NOMO-1 treated with dmso at 0.1 percent for 144 hours (cell line): ENCODE measurements around the gene NLRP10.

ENCODE experiments used
- DNase-seq: peaks from one replicate; lab custom pipeline; 2025; ENCODE audit not compliant: unreplicated experiment; lab: John Stamatoyannopoulos, UW

The NLRP10 gene

DNA sequence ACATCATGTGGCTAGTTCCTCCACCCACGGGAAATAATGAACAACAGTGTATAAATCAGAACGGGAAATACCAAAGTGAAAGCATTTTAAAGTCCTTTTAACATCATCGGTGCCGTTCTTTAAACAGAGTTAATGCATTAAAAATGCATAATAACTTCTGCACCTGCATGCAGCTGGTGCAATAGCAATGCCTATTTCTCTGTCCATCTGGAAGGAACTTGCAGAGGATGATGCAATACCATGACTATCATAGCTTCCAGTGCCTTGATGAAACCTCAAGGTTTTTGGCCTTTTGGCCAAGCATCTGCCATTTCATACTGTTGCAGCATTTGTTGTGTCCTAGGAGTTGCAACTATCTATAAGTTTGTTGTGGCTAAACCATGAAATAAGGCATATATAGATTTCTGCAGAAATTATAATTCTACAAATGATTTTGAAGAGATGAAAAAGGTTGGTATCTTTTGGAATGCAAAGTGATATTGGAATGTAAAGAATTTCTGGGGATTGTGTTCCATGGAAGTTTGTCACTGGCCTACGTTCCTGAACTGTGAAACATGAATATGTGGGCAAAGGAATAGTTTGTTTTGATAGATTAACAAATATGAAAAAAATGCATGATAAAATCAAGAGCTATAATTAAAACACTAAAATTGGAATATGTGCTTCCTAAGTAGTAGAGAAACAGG is 12.1 kb upstream of the NLRP10 start:
- no peak for DNase-seq

DNA sequence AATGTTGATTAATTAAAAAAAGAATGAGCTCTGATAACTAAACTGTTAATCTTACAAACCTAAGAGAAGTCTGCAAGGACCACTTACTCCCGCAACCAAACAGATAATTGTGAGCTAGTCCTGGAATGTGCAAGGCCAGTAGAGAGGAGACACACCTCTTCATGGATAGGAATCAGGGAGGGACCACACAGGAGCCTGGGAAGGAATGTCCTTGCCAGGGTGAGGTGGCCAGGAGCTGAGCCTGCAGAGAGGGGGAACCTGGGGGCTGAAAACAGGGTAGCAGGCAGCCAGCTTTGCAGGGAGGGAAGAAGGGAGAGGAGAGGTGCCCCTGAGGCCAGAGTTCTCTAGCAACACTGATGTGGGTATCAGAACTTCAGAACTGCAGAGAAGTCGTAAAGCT is 9.4 kb upstream of the NLRP10 start:
- DNase-seq: no peak

DNA sequence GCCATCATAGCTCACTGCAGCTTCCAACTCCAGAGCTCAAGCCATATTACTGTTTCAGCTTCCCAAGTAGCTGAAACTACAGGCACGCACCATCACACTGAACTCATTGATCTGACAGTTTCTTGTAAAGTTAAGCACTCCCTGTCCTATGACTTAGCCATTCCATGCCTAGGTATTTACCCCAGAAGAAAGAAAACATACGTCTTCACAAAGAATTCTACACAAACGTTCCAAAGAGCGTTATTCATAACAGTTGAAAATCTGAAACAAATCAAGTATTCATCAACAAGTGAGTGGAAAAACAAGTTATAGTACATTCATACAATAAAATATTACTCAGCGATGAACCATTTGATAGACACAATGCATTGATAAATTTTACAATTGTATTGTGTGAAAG is 7.8 kb upstream of the NLRP10 start:
- no peak for DNase-seq

DNA sequence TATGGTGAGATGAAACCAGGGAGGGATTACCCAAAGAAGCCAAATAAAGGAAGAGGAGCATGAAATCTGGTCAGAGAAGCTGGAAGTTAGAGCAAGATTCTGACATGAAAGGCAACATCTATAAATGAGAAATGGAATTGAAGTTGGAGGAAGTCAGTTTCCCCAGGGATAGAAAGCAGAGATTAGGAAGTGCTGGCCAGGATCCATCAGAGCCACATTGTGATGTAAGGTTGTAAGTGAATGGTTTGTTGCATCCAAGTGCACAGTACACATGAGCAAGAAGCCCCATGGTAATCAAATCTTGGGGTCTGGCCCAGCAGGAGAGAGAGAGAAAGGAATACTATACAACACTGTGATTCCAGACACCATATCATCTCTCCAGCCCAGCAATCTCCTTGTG is 6.6 kb upstream of the NLRP10 start:
- DNase-seq: no peak

DNA sequence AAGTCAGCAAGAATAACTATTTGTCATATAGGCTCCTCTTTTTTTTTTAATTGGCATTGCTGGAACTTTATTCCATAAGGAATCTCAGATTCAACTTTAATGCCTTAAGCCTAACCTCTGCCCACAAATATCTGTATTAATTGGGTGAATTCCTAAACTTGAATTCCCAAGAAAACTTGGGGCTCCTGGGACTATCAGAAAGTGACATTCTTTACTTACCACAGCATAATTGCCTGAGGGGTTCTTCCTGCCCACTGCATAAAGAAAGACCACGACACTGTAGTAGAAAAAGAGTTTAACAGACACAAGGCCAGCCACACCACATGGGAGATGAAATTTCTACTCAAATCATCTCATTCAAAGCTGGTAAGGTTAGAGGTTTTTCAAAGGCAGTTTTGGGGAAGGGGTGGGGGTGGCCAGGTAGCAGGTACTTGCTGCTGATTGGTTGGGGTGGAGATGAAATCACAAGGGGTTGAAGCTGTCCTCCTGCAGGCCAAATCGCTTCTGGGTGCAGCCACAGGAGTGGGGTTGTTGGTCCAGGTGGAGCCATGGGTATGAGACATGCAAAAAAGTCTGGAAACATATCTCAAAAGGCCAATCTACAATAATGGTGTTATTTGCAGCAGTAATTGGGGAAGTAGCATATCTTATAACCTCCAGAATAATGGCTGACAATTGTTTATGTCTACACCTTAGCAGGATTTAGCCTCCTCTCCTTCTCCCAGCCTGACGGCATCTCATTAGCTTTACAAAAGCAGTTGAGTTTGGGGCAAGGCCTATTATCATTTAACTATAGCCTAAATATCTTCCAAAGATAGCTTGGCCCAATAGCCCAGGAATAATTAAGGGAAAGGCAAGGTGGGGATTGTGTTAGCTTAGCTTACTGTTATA is 4.8 kb upstream of the NLRP10 start:
- DNase-seq: no peak

DNA sequence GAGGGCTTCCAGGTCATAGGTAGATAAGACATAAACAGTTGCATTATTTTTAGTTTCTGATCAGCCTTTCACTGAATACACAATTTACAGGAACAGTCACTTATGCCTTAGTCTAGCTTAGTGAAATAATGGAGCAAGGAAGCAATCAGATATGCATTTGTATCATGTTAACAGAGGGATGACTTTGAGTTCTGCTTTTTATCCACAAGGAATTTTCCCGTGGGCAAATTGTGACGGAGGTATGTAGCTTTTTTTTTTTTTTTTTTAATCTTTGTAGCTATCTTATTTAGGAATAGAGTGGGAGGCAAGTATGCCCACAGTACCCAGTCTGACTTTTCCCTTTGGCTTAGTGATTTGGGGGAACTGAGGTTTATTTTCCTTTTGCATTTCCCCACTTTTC is 3.4 kb upstream of the NLRP10 start:
- DNase-seq: no peak

DNA sequence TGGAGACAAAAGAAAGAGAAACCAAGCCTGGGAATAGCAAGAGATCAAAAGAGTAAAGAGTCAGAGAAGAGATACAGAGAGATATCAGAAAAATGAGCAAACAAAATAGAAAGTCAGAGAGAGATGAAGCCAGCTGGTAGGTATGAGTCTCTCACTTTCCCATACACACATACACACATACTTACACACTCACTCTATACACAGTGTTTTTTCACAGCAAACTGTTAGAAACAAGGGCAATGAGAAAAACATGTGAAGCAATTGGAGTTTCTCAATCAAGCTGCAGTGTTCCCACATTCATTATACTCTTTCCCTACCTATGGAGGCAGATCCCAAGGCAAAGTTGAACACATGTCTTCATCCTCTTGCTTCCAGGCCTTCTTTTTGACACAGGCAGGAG is 2.6 kb upstream of the NLRP10 start:
- no peak for DNase-seq

DNA sequence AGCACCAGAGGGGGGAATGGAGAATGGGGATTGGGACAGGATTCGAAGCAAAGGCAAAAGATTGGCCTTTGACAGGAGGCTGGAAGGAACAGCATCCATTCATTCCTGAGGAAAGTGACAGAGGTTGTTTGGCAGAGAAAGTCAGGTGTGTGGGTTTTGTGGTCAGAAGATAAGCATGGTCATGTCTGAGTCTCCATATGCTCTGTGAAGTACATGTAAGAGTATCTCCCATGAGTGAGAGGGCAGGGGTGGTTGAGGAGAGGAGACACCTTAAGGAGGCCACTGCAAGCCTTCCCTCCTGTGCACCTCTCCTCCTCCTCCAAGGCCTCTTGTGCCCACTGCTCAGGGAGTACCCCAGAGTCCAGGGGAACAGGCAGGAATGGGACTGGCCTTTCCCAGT is 1.9 kb upstream of the NLRP10 start:
- DNase-seq: no peak

DNA sequence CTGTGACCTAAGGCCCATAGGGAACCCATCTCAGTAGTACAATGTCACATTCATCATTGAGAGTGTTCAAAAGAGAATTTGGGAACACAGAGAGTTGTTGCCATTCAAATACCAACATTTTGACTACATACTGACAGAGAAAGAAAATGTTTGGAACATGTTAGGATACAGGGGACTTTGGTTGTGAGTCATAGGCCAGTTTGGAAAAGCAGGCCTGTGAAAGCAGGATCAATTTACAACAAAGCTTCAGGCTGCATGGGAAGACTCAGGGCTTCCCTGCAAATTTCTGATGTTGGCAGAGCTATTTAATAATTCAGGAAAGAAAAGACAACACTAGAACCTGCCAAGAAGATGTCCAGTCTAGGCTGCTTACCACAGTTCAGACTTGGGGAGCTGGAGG is 374 bp downstream of the NLRP10 start:
- no peak for DNase-seq

DNA sequence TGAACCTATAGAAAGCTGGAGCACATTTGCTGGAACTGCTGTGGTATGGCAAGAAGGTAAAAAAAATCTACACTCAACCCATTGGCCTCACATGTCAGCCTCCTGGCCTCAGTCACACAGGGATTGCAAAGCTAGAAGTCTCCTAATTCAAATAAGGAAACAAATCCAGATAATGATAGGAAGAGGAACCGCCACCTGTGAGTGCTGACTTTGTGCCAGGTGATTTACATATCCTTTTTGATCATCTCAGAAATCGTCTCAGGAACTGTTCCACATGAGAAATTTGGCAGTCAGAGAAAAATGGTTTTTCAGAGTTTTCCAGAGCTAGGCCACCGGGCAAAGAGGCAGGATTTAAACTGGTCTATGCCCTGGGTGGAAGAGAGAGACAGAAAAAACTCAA is 986 bp downstream of the NLRP10 start:
- DNase-seq: no peak

DNA sequence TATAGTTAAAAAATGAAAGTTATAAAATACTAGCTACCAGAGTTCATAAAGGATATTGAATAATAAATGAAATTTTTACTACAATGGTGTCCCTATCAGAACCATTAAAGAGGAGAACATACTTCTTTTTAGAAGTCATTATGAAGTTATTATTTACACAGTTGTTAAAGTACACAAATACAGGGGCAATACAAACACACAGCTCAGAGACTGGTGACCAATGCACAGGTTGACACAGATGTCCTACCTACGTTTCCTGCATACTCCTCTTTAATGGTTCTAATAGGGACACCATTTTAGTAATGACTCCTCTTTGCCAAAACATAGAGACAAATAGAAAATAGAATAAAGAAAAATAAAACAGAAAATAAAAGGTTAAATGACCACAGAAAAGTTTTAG is 10.1 kb downstream of the NLRP10 start:
- DNase-seq: no peak

DNA sequence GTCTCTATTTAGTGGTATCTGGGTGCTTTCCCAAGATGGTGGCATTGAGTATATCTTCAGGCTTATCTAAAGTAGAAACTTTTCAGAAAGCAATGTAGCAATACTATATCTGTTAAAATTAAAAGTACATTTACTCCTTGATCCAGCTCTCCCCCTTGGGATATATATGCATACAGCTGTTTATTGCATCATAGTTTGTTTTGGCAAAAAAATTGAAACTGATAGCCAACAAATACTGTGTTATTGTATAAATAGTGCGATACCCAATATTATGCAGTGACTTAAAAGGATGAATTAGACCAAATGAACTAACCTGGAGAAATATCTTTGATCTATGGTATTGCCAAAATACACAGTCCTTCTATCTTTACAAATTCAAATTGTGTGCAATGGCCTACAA is 15.3 kb downstream of the NLRP10 start:
- no peak for DNase-seq

DNA sequence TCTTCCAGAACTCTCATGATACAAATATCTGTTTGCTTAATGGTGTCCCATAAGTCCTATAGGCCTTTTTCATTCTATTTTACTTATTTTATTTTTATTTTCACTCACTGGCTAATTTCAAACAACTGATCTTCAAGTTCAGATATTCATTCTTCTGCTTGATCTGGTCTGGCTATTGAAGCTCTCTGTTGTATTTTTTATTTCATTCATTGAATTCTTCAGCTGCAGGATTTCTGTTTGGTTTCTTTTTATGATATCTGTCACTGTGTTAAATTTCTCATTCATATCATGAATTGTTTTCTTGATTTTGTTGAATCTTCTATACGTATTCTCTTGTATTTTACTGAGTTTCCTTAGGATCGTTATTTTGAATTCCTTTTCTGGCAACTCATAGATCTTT is 21.1 kb downstream of the NLRP10 start:
- DNase-seq: no peak

DNA sequence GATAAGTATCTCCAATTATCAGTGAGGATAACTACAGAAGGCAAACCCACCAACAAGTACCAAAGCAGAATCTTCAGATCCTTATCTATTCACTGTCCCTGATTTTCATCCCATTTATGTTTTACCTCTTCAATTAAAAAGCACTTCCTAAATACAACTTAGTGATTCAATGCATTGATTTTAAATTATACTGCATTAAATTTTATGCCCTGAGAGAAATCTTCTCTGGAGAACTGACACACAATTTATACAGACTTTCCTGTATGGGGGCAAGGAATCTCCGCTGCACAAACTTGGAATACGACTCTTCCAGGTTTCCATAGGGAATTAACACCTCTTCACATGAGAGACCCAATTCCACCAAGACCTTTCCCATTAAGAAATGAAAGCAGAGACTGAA is 23.6 kb downstream of the NLRP10 start, which contains the start of gene OR10A3:
TSS of gene OR10A3 (minus strand) at position 101 of the 400 bp plus-strand sequence. CDS start 2,188 bp downstream, outside the sequence.
- DNase-seq: no peak

DNA sequence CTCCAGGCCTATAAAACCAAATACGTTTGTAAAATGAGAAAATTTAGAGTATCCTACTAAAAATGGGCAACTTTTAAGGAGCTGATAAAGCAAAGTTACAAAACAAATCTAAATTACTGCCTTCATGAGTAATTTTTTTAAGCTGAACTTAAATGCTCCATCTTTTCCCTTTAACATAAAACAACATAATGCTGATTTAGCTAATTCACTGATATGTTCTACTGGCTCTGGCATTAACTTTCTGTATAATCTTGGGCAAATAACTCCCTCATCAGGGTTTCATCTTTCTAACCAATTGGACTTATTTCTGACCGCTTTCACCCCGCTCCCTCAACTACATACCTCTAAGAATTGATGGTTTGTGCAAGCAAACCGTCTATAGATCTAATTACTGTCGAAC is 24.1 kb downstream of the NLRP10 start:
- DNase-seq: no peak

DNA sequence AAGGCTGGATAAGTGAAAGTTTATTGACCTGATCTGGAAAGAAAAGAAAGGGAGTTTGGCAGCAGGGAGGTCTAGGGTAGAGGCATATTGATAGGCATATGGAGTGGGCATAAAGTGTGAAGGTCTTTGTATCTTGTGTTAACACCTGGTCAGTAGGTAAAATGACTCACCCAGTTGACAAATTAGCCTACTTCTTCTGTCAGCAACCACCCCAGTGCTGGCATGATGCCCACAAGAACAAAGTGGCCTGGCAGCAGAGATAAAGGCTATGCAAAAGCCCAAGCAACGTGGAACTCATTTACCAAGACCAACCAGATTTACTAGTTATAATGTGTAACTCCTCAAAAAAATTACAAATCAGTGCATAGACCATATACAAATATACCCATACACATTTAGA is 28.6 kb downstream of the NLRP10 start:
- DNase-seq: no peak

DNA sequence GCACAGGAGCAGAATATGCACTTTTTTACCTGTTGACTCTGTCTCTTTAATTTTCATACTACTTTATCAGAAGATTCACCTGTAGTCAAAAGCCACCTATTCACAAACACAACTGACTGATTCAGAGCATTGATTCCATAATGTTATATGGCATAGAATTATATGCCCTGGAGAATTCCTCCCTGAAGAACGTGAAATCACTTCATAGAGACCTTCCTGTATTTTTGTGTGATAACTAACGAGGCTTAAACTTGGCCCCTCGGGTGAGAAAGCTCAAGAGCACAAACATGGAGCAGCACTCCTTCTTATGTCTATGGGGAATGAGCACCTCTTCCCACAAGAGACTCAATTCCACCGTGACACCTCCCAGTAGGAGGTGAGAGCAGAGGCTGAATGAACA is 34.1 kb downstream of the NLRP10 start, which contains the start of gene OR10A6:
TSS of gene OR10A6 (minus strand) at position 101 of the 400 bp plus-strand sequence. CDS start 2,606 bp downstream, outside the sequence.
- no peak for DNase-seq

DNA sequence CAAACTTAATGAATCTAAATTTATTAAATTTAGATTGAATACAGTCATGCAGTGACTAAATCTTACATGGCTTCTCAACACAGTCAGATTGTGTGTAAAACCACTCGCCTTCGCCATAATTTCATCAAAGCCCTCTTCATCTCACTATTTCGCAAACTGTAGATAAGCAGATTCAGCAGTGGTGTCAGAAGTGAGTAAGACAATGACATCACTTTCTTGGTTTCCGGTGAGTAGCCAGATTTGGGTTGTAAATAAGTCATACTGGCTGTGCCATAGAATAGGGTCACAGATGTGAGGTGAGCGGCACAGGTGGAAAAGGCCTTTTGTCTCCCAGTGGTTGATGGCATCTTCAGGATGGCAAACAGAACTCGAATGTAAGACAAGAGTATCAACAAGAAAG is 37.6 kb downstream of the NLRP10 start:
- no peak for DNase-seq

DNA sequence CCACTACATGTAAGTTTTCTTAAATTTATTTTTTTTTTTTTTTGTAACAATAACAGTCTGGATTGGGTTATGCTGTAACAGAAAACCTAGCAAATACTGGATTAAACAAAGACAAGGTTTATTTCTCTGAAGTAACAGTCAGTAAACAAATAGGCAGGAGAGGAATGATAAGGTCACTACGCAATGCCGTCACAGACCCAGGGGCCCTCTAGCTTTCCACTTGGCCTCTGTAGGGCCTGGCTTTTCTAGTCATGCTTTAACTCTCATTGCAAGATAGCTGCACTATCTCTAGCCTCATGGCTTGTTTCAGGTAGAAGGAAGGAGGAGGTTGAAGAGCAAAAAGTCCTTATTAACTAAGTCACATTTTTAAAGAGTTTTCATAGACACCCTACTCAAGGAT is 40.7 kb downstream of the NLRP10 start:
- no peak for DNase-seq

DNA sequence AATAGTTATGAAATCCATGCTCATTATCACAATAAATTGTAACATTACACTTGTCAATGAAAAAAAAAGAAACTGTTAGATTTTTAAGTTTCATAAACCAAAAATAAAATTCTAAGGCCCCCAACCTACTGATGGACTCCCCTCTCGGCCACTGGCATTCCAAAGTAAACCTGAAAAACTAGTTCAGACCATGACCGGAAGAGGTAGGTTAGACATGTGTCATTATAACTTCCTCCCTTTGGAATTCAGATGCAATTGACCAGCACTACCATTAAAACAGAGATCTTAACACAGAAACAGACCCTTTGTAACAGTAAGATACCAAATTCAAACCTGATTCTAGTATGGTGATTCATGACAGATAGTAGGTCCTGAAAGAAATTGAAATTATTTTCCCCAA is 47.1 kb downstream of the NLRP10 start:
- no peak for DNase-seq
